ENCODE measurements around the gene INPP4A. TPM values are rescaled to one million over a fixed set of nuclear protein-coding genes. Genes with fewer than 3 reads are reported as not detected.

Gene INPP4A
- total and polyA plus RNA-seq, 9 of the 15 experiments (the other 6 are each of a cell fraction or from before 2014, with no cell fraction given): 1.8 to 15.7 (median 8.3) TPM

GRCh38 chr2:98507891-98508708 lies 63.4 kb downstream of the INPP4A start (continued):
- no peak for TF ChIP-seq STAT6 (CRISPR knock-in tag; IDR thresholded peaks at IDR 0.05)
- 0 out of 2 replicates have a peak, but pooled peaks have one; percentile 46 for TF ChIP-seq FOXJ2 (tag; IDR thresholded peaks at IDR 0.05)
- TF ChIP-seq RBBP5 (IDR thresholded peaks at IDR 0.05; ENCODE audit: borderline replicate concordance, insufficient read depth, low read length, poor library complexity, severe bottlenecking): no peak
- no peak for TF ChIP-seq BRF1 (IDR thresholded peaks at IDR 0.05; ENCODE audit: borderline replicate concordance, extremely low read depth, insufficient read length)
- TF ChIP-seq ZNF511 (CRISPR knock-in tag; IDR thresholded peaks at IDR 0.05): no peak
- no peak for TF ChIP-seq WHSC1 (IDR thresholded peaks at IDR 0.05; ENCODE audit: low read length)
- no peak for TF ChIP-seq CHD4 (IDR thresholded peaks at IDR 0.05; ENCODE audit: insufficient read depth, insufficient replicate concordance, low read depth, low read length, poor library complexity, severe bottlenecking)
- TF ChIP-seq ZC3H11A (IDR thresholded peaks at IDR 0.05; ENCODE audit: low read depth, low read length): no peak
- no peak for TF ChIP-seq PREB (CRISPR knock-in tag; IDR thresholded peaks at IDR 0.05)
- TF ChIP-seq ZNF57 (CRISPR knock-in tag; IDR thresholded peaks at IDR 0.05): no peak
- no peak for TF ChIP-seq TFAP4 (CRISPR knock-in tag; IDR thresholded peaks at IDR 0.05; ENCODE audit: borderline replicate concordance)
- TF ChIP-seq MITF (IDR thresholded peaks at IDR 0.05): peak; percentile 83
- TF ChIP-seq MTA1 (IDR thresholded peaks at IDR 0.05; ENCODE audit: borderline replicate concordance): peak; percentile 39; the same call in 1 of the 2 replicates
- TF ChIP-seq E4F1 (CRISPR knock-in tag; IDR thresholded peaks at IDR 0.05; ENCODE audit: borderline replicate concordance): no peak
- no peak for TF ChIP-seq BRD9 (IDR thresholded peaks at IDR 0.05; ENCODE audit: low read depth, partially characterized antibody)
- TF ChIP-seq ZC3H4 (CRISPR knock-in tag; IDR thresholded peaks at IDR 0.05; ENCODE audit: borderline replicate concordance): no peak
- peak; percentile 80 for TF ChIP-seq SMARCE1 (IDR thresholded peaks at IDR 0.05)
